ENCODE measurements around the gene MGME1. TPM values are rescaled to one million over a fixed set of nuclear protein-coding genes. Genes with fewer than 3 reads are reported as not detected.

MGME1 gene
- total and polyA plus RNA-seq, 2 donors (not counting 1 experiment from before 2014, with no cell fraction given), result 11.7 to 11.9 TPM

GRCh38 chr20:17949899-17950298, 18.9 kb upstream of the MGME1 start:
- Histone ChIP-seq H3K9me3 (ENCODE audit: control insufficient read depth, insufficient read depth, low read depth, low read length) (no peaks in the 10 kb centered on the region), H2AFZ (ENCODE audit: low read length) (no peak overlapping the region), H3K4me1 (ENCODE audit: control insufficient read depth, extremely low read depth, insufficient read depth, low read length) (no peaks in the 10 kb centered on the region), H3K4me3 (replicated peaks in 1 of 4; ENCODE audit: control extremely low read depth in 1 of 4, insufficient read depth in 1 of 4, low read depth in 3 of 4, low read length in 4 of 4) (no peak overlapping the region), H3K27ac (ENCODE audit: insufficient read depth, low read length) (no peak overlapping the region), H3K4me2 (ENCODE audit: extremely low read depth, insufficient read depth, low read length) (no peak overlapping the region), H3K36me3 (ENCODE audit: control insufficient read depth, insufficient read depth, low read length) (peaks cover 31% of the 10 kb centered on the region), H4K20me1 (ENCODE audit: control insufficient read depth, extremely low read depth, insufficient read depth, low read length) (no peaks in the 10 kb centered on the region), H3K27me3 (ENCODE audit: control insufficient read depth, insufficient read depth, low read length) (no peaks in the 10 kb centered on the region), H3K79me2 (ENCODE audit: control insufficient read depth, insufficient read depth, low read length) (peaks cover 30% of the 10 kb centered on the region), H3K9ac (ENCODE audit: insufficient read depth, low read length) (no peak overlapping the region)
- no peak for TF ChIP-seq EZH2 (IDR thresholded peaks at IDR 0.05; ENCODE audit: low read length, missing control alignments)
- no peak for TF ChIP-seq CTCF (conservative IDR thresholded peaks at IDR 0.05 in 1 of 2, IDR thresholded peaks at IDR 0.05 in 1 of 2; ENCODE audit: low read depth in 1 of 2, low read length in 2 of 2)
- no peak for DNase-seq (ENCODE audit: low read depth in 2 of 2)

- H3K79me2 ChIP-seq (ENCODE audit: control insufficient read depth, insufficient read depth, low read length), result peaks cover 38% of the 10 kb centered on the region
- no peaks in the 10 kb centered on the region for H3K4me1 ChIP-seq (ENCODE audit: control insufficient read depth, extremely low read depth, insufficient read depth, low read length)
- peaks cover 26% of the 10 kb centered on the region for H3K36me3 ChIP-seq (ENCODE audit: control insufficient read depth, insufficient read depth, low read length)
- H2AFZ ChIP-seq (ENCODE audit: low read length), result no peak overlapping the region
- H3K4me3 ChIP-seq (replicated peaks in 1 of 4; ENCODE audit: control extremely low read depth in 1 of 4, insufficient read depth in 1 of 4, low read depth in 3 of 4, low read length in 4 of 4), result no peak overlapping the region
- no peak for TF ChIP-seq CTCF (conservative IDR thresholded peaks at IDR 0.05 in 1 of 2, IDR thresholded peaks at IDR 0.05 in 1 of 2; ENCODE audit: low read depth in 1 of 2, low read length in 2 of 2)
- no peak for TF ChIP-seq EZH2 (IDR thresholded peaks at IDR 0.05; ENCODE audit: low read length, missing control alignments)
- no peak overlapping the region for H3K27ac ChIP-seq (ENCODE audit: insufficient read depth, low read length)
- H4K20me1 ChIP-seq (ENCODE audit: control insufficient read depth, extremely low read depth, insufficient read depth, low read length), result no peaks in the 10 kb centered on the region
- H3K9me3 ChIP-seq (ENCODE audit: control insufficient read depth, insufficient read depth, low read depth, low read length), result no peaks in the 10 kb centered on the region
- H3K4me2 ChIP-seq (ENCODE audit: extremely low read depth, insufficient read depth, low read length), result no peak overlapping the region
- no peak for DNase-seq (ENCODE audit: low read depth in 2 of 2)
- H3K9ac ChIP-seq (ENCODE audit: insufficient read depth, low read length), result no peak overlapping the region
- no peaks in the 10 kb centered on the region for H3K27me3 ChIP-seq (ENCODE audit: control insufficient read depth, insufficient read depth, low read length)
Observed at GRCh38 chr20:17950670-17951069, 18.1 kb upstream of the MGME1 start.

- no peak for DNase-seq (ENCODE audit: low read depth in 2 of 2)
- Histone ChIP-seq H3K79me2 (ENCODE audit: control insufficient read depth, insufficient read depth, low read length) (peaks cover 44% of the 10 kb centered on the region), H3K27ac (ENCODE audit: insufficient read depth, low read length) (no peak overlapping the region), H3K4me3 (replicated peaks in 1 of 4; ENCODE audit: control extremely low read depth in 1 of 4, insufficient read depth in 1 of 4, low read depth in 3 of 4, low read length in 4 of 4) (no peak overlapping the region), H4K20me1 (ENCODE audit: control insufficient read depth, extremely low read depth, insufficient read depth, low read length) (no peaks in the 10 kb centered on the region), H2AFZ (ENCODE audit: low read length) (no peak overlapping the region), H3K4me1 (ENCODE audit: control insufficient read depth, extremely low read depth, insufficient read depth, low read length) (no peaks in the 10 kb centered on the region), H3K9ac (ENCODE audit: insufficient read depth, low read length) (no peak overlapping the region), H3K27me3 (ENCODE audit: control insufficient read depth, insufficient read depth, low read length) (no peaks in the 10 kb centered on the region), H3K4me2 (ENCODE audit: extremely low read depth, insufficient read depth, low read length) (no peak overlapping the region), H3K9me3 (ENCODE audit: control insufficient read depth, insufficient read depth, low read depth, low read length) (no peaks in the 10 kb centered on the region), H3K36me3 (ENCODE audit: control insufficient read depth, insufficient read depth, low read length) (peaks cover 21% of the 10 kb centered on the region)
- TF ChIP-seq CTCF (conservative IDR thresholded peaks at IDR 0.05 in 1 of 2, IDR thresholded peaks at IDR 0.05 in 1 of 2; ENCODE audit: low read depth in 1 of 2, low read length in 2 of 2) (no peak), EZH2 (IDR thresholded peaks at IDR 0.05; ENCODE audit: low read length, missing control alignments) (no peak)
Observed at GRCh38 chr20:17951323-17951722, 17.5 kb upstream of the MGME1 start.

Data from fibroblast of lung (primary cell).